Measurements from ENCODE around the gene SRPK1. TPM values are rescaled to one million over a fixed set of nuclear protein-coding genes. Genes with fewer than 3 reads are reported as not detected.

SRPK1 gene
- total and polyA plus RNA-seq, 4 donors = 9.6 to 78.9 (median 23.6) TPM

GRCh38 chr6:35954333-35954732, 33.4 kb upstream of the SRPK1 start:
- H3K36me3 ChIP-seq (ENCODE audit: control insufficient read depth in 4 of 4, insufficient read depth in 4 of 4, low read length in 4 of 4) = no peaks in the 10 kb centered on the region
- H3K4me1 ChIP-seq (ENCODE audit: control insufficient read depth in 5 of 5, insufficient read depth in 5 of 5, low read length in 5 of 5) = peaks cover 0 to 3% (median 0%) of the 10 kb centered on the region in 5 donors
- ATAC-seq (ENCODE audit: insufficient read depth, low FRiP score) (no peak), DNase-seq (no peak)
- 92 to 93% methylated on average over 7 of the region's 7 CpGs for WGBS, 2 donors
- no peaks in the 10 kb centered on the region for H3K27me3 ChIP-seq (ENCODE audit: control insufficient read depth in 3 of 3, insufficient read depth in 3 of 3, low read length in 2 of 3)
- no peak overlapping the region for H3K27ac ChIP-seq (ENCODE audit: low read depth in 1 of 2, low read length in 1 of 2)
- no peak overlapping the region for H3K9ac ChIP-seq (ENCODE audit: insufficient read depth in 1 of 2, low read length in 2 of 2)
- no peaks in the 10 kb centered on the region for H3K9me3 ChIP-seq (ENCODE audit: control insufficient read depth in 4 of 4, insufficient read depth in 3 of 4, low read length in 3 of 4)
- TF ChIP-seq CTCF (IDR thresholded peaks at IDR 0.05; ENCODE audit: control extremely low read depth, extremely low read depth) = no peak
- no peak overlapping the region for H3K4me3 ChIP-seq

- DNase-seq = no peak
- Histone ChIP-seq H3K27me3 (ENCODE audit: control insufficient read depth in 3 of 3, insufficient read depth in 3 of 3, low read length in 2 of 3) (no peaks in the 10 kb centered on the region), H3K4me3 (no peak overlapping the region), H3K27ac (ENCODE audit: low read depth in 1 of 2, low read length in 1 of 2) (no peak overlapping the region), H3K9ac (ENCODE audit: insufficient read depth in 1 of 2, low read length in 2 of 2) (no peak overlapping the region), H3K4me1 (ENCODE audit: control insufficient read depth in 5 of 5, insufficient read depth in 5 of 5, low read length in 5 of 5) (peaks cover 0 to 3% (median 0%) of the 10 kb centered on the region in 5 donors), H3K36me3 (ENCODE audit: control insufficient read depth in 4 of 4, insufficient read depth in 4 of 4, low read length in 4 of 4) (peaks cover 0 to 1% (median 0%) of the 10 kb centered on the region in 4 donors), H3K9me3 (ENCODE audit: control insufficient read depth in 4 of 4, insufficient read depth in 3 of 4, low read length in 3 of 4) (no peaks in the 10 kb centered on the region)
- ATAC-seq (ENCODE audit: insufficient read depth, low FRiP score) = no peak
- 93% methylated on average over 1 of the region's 1 CpG for WGBS, 2 donors
- TF ChIP-seq CTCF (IDR thresholded peaks at IDR 0.05; ENCODE audit: control extremely low read depth, extremely low read depth) = no peak
These were observed 27.8 kb upstream of the SRPK1 start for GRCh38 chr6:35948725-35949124.

- Histone ChIP-seq H3K27me3 (ENCODE audit: control insufficient read depth in 3 of 3, insufficient read depth in 3 of 3, low read length in 2 of 3) (no peaks in the 10 kb centered on the region), H3K9me3 (ENCODE audit: control insufficient read depth in 4 of 4, insufficient read depth in 3 of 4, low read length in 3 of 4) (peaks cover 0 to 2% (median 0%) of the 10 kb centered on the region in 4 donors), H3K36me3 (ENCODE audit: control insufficient read depth in 4 of 4, insufficient read depth in 4 of 4, low read length in 4 of 4) (peaks cover 0 to 1% (median 0%) of the 10 kb centered on the region in 4 donors), H3K27ac (ENCODE audit: low read depth in 1 of 2, low read length in 1 of 2) (no peak overlapping the region), H3K9ac (ENCODE audit: insufficient read depth in 1 of 2, low read length in 2 of 2) (no peak overlapping the region), H3K4me3 (no peak overlapping the region), H3K4me1 (ENCODE audit: control insufficient read depth in 5 of 5, insufficient read depth in 5 of 5, low read length in 5 of 5) (no peaks in the 10 kb centered on the region)
- TF ChIP-seq CTCF (IDR thresholded peaks at IDR 0.05; ENCODE audit: control extremely low read depth, extremely low read depth) = no peak
- ATAC-seq (ENCODE audit: insufficient read depth, low FRiP score) (no peak), DNase-seq (no peak)
- WGBS, 2 donors = 24 to 33% methylated on average over 1 of the region's 1 CpG
These were observed 24.7 kb upstream of the SRPK1 start for GRCh38 chr6:35945650-35946025.

GRCh38 chr6:35943390-35943789, 22.5 kb upstream of the SRPK1 start:
- Histone ChIP-seq H3K27me3 (ENCODE audit: control insufficient read depth in 3 of 3, insufficient read depth in 3 of 3, low read length in 2 of 3) (no peaks in the 10 kb centered on the region), H3K4me1 (ENCODE audit: control insufficient read depth in 5 of 5, insufficient read depth in 5 of 5, low read length in 5 of 5) (no peaks in the 10 kb centered on the region), H3K4me3 (no peak overlapping the region), H3K9me3 (ENCODE audit: control insufficient read depth in 4 of 4, insufficient read depth in 3 of 4, low read length in 3 of 4) (peaks cover 0 to 2% (median 0%) of the 10 kb centered on the region in 4 donors), H3K27ac (ENCODE audit: low read depth in 1 of 2, low read length in 1 of 2) (no peak overlapping the region), H3K9ac (ENCODE audit: insufficient read depth in 1 of 2, low read length in 2 of 2) (no peak overlapping the region), H3K36me3 (ENCODE audit: control insufficient read depth in 4 of 4, insufficient read depth in 4 of 4, low read length in 4 of 4) (peaks cover 0 to 1% (median 0%) of the 10 kb centered on the region in 4 donors)
- TF ChIP-seq CTCF (IDR thresholded peaks at IDR 0.05; ENCODE audit: control extremely low read depth, extremely low read depth) = no peak
- ATAC-seq (ENCODE audit: insufficient read depth, low FRiP score) = no peak
- 84 to 96% methylated on average over 1 of the region's 1 CpG for WGBS, 2 donors
- no peak for DNase-seq

Data from lung (tissue), 12 donors.